ENCODE measurements around the gene SLIT1. TPM values are rescaled to one million over a fixed set of nuclear protein-coding genes. Genes with fewer than 3 reads are reported as not detected.
A peak's percentile ranks its signal among the peaks of the same experiment; 100 is the strongest.

SLIT1 gene
- total and polyA plus RNA-seq, 5 donors from 2014 or later, result 0.32 TPM; not detected in 4

GRCh38 chr10:97128039-97128492 is 57.7 kb downstream of the SLIT1 start:
- Histone ChIP-seq H3K4me3 (ENCODE audit: low read depth, low read length) (no peak overlapping the region), H3K9me3 (ENCODE audit: control insufficient read depth in 2 of 2, low read length in 2 of 2) (no peaks in the 10 kb centered on the region), H3K27ac (ENCODE audit: insufficient read depth, low read length, poor library complexity, severe bottlenecking) (no peak overlapping the region), H3K27me3 (ENCODE audit: control insufficient read depth, insufficient read depth, low read length) (no peaks in the 10 kb centered on the region), H3K4me1 (ENCODE audit: control insufficient read depth, insufficient read depth, low read length, poor library complexity, severe bottlenecking) (no peaks in the 10 kb centered on the region), H3K36me3 (ENCODE audit: control insufficient read depth, insufficient read depth, low read length) (no peaks in the 10 kb centered on the region)
- Mint-ChIP-seq H3K9me3 (peaks cover 0 to 2% (median 0%) of the 10 kb centered on the region in 7 donors), H3K27me3 (peaks cover 15% of the 10 kb centered on the region), H3K36me3 (no peaks in the 10 kb centered on the region), H3K4me1 (no peaks in the 10 kb centered on the region), H3K27ac (no peak overlapping the region), H3K4me3 (no peak overlapping the region)
- DNase-seq, result no peak
- no peak for ATAC-seq (ENCODE audit: low read depth in 2 of 2)

- Mint-ChIP-seq H3K4me1 (no peaks in the 10 kb centered on the region), H3K27ac (no peak overlapping the region), H3K36me3 (no peaks in the 10 kb centered on the region), H3K27me3 (peaks cover 11% of the 10 kb centered on the region), H3K9me3 (peaks cover 0 to 2% (median 0%) of the 10 kb centered on the region in 7 donors), H3K4me3 (no peak overlapping the region)
- no peak for DNase-seq
- Histone ChIP-seq H3K27ac (ENCODE audit: insufficient read depth, low read length, poor library complexity, severe bottlenecking) (no peak overlapping the region), H3K4me1 (ENCODE audit: control insufficient read depth, insufficient read depth, low read length, poor library complexity, severe bottlenecking) (no peaks in the 10 kb centered on the region), H3K9me3 (ENCODE audit: control insufficient read depth in 2 of 2, low read length in 2 of 2) (no peaks in the 10 kb centered on the region), H3K4me3 (ENCODE audit: low read depth, low read length) (no peak overlapping the region), H3K27me3 (ENCODE audit: control insufficient read depth, insufficient read depth, low read length) (no peaks in the 10 kb centered on the region), H3K36me3 (ENCODE audit: control insufficient read depth, insufficient read depth, low read length) (no peaks in the 10 kb centered on the region)
- no peak for ATAC-seq (ENCODE audit: low read depth in 2 of 2)
These were observed 58.2 kb downstream of the SLIT1 start for GRCh38 chr10:97127509-97127908.

GRCh38 chr10:97124211-97124610 is 61.5 kb downstream of the SLIT1 start:
- no peak overlapping the region for H3K27ac Mint-ChIP-seq
- DNase-seq (no peak), ATAC-seq (ENCODE audit: low read depth in 2 of 2) (no peak)
- no peak overlapping the region for H3K4me3 Mint-ChIP-seq
- H3K36me3 Mint-ChIP-seq, result no peaks in the 10 kb centered on the region
- peaks cover 6% of the 10 kb centered on the region for H3K27me3 Mint-ChIP-seq
- H3K9me3 Mint-ChIP-seq, result peaks cover 0 to 2% (median 0%) of the 10 kb centered on the region in 7 donors
- Histone ChIP-seq H3K4me1 (ENCODE audit: control insufficient read depth, insufficient read depth, low read length, poor library complexity, severe bottlenecking) (no peaks in the 10 kb centered on the region), H3K36me3 (ENCODE audit: control insufficient read depth, insufficient read depth, low read length) (no peaks in the 10 kb centered on the region), H3K27ac (ENCODE audit: insufficient read depth, low read length, poor library complexity, severe bottlenecking) (no peak overlapping the region), H3K4me3 (ENCODE audit: low read depth, low read length) (no peak overlapping the region), H3K9me3 (ENCODE audit: control insufficient read depth in 2 of 2, low read length in 2 of 2) (no peaks in the 10 kb centered on the region), H3K27me3 (ENCODE audit: control insufficient read depth, insufficient read depth, low read length) (no peaks in the 10 kb centered on the region)
- H3K4me1 Mint-ChIP-seq, result no peaks in the 10 kb centered on the region

- DNase-seq (no peak), ATAC-seq (ENCODE audit: low read depth in 2 of 2) (no peak)
- H3K36me3 Mint-ChIP-seq, result no peaks in the 10 kb centered on the region
- H3K27ac ChIP-seq (ENCODE audit: insufficient read depth, low read length, poor library complexity, severe bottlenecking), result no peak overlapping the region
- no peak overlapping the region for H3K4me3 ChIP-seq (ENCODE audit: low read depth, low read length)
- H3K4me1 ChIP-seq (ENCODE audit: control insufficient read depth, insufficient read depth, low read length, poor library complexity, severe bottlenecking), result no peaks in the 10 kb centered on the region
- peaks cover 10% of the 10 kb centered on the region for H3K27me3 Mint-ChIP-seq
- no peaks in the 10 kb centered on the region for H3K9me3 ChIP-seq (ENCODE audit: control insufficient read depth in 2 of 2, low read length in 2 of 2)
- no peaks in the 10 kb centered on the region for H3K4me1 Mint-ChIP-seq
- H3K27ac Mint-ChIP-seq, result no peak overlapping the region
- H3K36me3 ChIP-seq (ENCODE audit: control insufficient read depth, insufficient read depth, low read length), result no peaks in the 10 kb centered on the region
- H3K4me3 Mint-ChIP-seq, result no peak overlapping the region
- H3K27me3 ChIP-seq (ENCODE audit: control insufficient read depth, insufficient read depth, low read length), result no peaks in the 10 kb centered on the region
- peaks cover 0 to 2% (median 0%) of the 10 kb centered on the region in 7 donors for H3K9me3 Mint-ChIP-seq
These were observed 62.0 kb downstream of the SLIT1 start for GRCh38 chr10:97123765-97124164.

GRCh38 chr10:97121041-97121440 is 64.7 kb downstream of the SLIT1 start:
- Mint-ChIP-seq H3K27me3 (peaks cover 10% of the 10 kb centered on the region), H3K36me3 (no peaks in the 10 kb centered on the region), H3K27ac (no peak overlapping the region), H3K9me3 (no peaks in the 10 kb centered on the region), H3K4me3 (no peak overlapping the region), H3K4me1 (no peaks in the 10 kb centered on the region)
- Histone ChIP-seq H3K36me3 (ENCODE audit: control insufficient read depth, insufficient read depth, low read length) (no peaks in the 10 kb centered on the region), H3K4me1 (ENCODE audit: control insufficient read depth, insufficient read depth, low read length, poor library complexity, severe bottlenecking) (no peaks in the 10 kb centered on the region), H3K27ac (ENCODE audit: insufficient read depth, low read length, poor library complexity, severe bottlenecking) (no peak overlapping the region), H3K4me3 (ENCODE audit: low read depth, low read length) (no peak overlapping the region), H3K9me3 (ENCODE audit: control insufficient read depth in 2 of 2, low read length in 2 of 2) (no peaks in the 10 kb centered on the region), H3K27me3 (ENCODE audit: control insufficient read depth, insufficient read depth, low read length) (no peaks in the 10 kb centered on the region)
- ATAC-seq (ENCODE audit: low read depth in 2 of 2) (no peak), DNase-seq (no peak)

- no peak overlapping the region for H3K4me3 Mint-ChIP-seq
These were observed 65.4 kb downstream of the SLIT1 start for GRCh38 chr10:97120370-97120769.

GRCh38 chr10:97119058-97119745 is 66.6 kb downstream of the SLIT1 start:
- Histone ChIP-seq H3K27ac (ENCODE audit: insufficient read depth, low read length, poor library complexity, severe bottlenecking) (no peak overlapping the region), H3K4me3 (ENCODE audit: low read depth, low read length) (no peak overlapping the region), H3K9me3 (ENCODE audit: control insufficient read depth in 2 of 2, low read length in 2 of 2) (no peaks in the 10 kb centered on the region), H3K36me3 (ENCODE audit: control insufficient read depth, insufficient read depth, low read length) (no peaks in the 10 kb centered on the region), H3K4me1 (ENCODE audit: control insufficient read depth, insufficient read depth, low read length, poor library complexity, severe bottlenecking) (no peaks in the 10 kb centered on the region), H3K27me3 (ENCODE audit: control insufficient read depth, insufficient read depth, low read length) (no peaks in the 10 kb centered on the region)
- H3K4me3 Mint-ChIP-seq, result no peak overlapping the region
- no peak for ATAC-seq (ENCODE audit: low read depth in 2 of 2)
- no peaks in the 10 kb centered on the region for H3K36me3 Mint-ChIP-seq
- H3K27me3 Mint-ChIP-seq, result peaks cover 10% of the 10 kb centered on the region
- no peak for DNase-seq
- H3K9me3 Mint-ChIP-seq, result no peaks in the 10 kb centered on the region
- no peaks in the 10 kb centered on the region for H3K4me1 Mint-ChIP-seq
- no peak overlapping the region for H3K27ac Mint-ChIP-seq

More at GRCh38 chr10:97120370-97120769, 65.4 kb downstream of the SLIT1 start:
- no peaks in the 10 kb centered on the region for H3K4me1 ChIP-seq (ENCODE audit: control insufficient read depth, insufficient read depth, low read length, poor library complexity, severe bottlenecking)
- no peaks in the 10 kb centered on the region for H3K36me3 Mint-ChIP-seq
- no peak for DNase-seq
- H3K4me3 ChIP-seq (ENCODE audit: low read depth, low read length), result no peak overlapping the region
- no peak overlapping the region for H3K27ac Mint-ChIP-seq
- H3K9me3 Mint-ChIP-seq, result no peaks in the 10 kb centered on the region
- H3K27ac ChIP-seq (ENCODE audit: insufficient read depth, low read length, poor library complexity, severe bottlenecking), result no peak overlapping the region
- H3K4me1 Mint-ChIP-seq, result no peaks in the 10 kb centered on the region
- no peaks in the 10 kb centered on the region for H3K36me3 ChIP-seq (ENCODE audit: control insufficient read depth, insufficient read depth, low read length)
- H3K9me3 ChIP-seq (ENCODE audit: control insufficient read depth in 2 of 2, low read length in 2 of 2), result no peaks in the 10 kb centered on the region
- peaks cover 10% of the 10 kb centered on the region for H3K27me3 Mint-ChIP-seq
- H3K27me3 ChIP-seq (ENCODE audit: control insufficient read depth, insufficient read depth, low read length), result no peaks in the 10 kb centered on the region
- ATAC-seq (ENCODE audit: low read depth in 2 of 2), result no peak

- H3K27ac Mint-ChIP-seq, result no peak overlapping the region
These were observed 68.4 kb downstream of the SLIT1 start for GRCh38 chr10:97117372-97117771.

More at GRCh38 chr10:97117372-97117771, 68.4 kb downstream of the SLIT1 start:
- H3K36me3 ChIP-seq (ENCODE audit: control insufficient read depth, insufficient read depth, low read length), result no peaks in the 10 kb centered on the region
- ATAC-seq (ENCODE audit: low read depth in 2 of 2) (no peak), DNase-seq (peak in 1 of 3 donors; percentile 2)
- Mint-ChIP-seq H3K36me3 (no peaks in the 10 kb centered on the region), H3K27me3 (peaks cover 11% of the 10 kb centered on the region), H3K9me3 (peaks cover 0 to under 1% (median 0%) of the 10 kb centered on the region in 7 donors), H3K4me1 (no peaks in the 10 kb centered on the region), H3K4me3 (no peak overlapping the region)
- no peaks in the 10 kb centered on the region for H3K4me1 ChIP-seq (ENCODE audit: control insufficient read depth, insufficient read depth, low read length, poor library complexity, severe bottlenecking)
- H3K27me3 ChIP-seq (ENCODE audit: control insufficient read depth, insufficient read depth, low read length), result no peaks in the 10 kb centered on the region
- no peaks in the 10 kb centered on the region for H3K9me3 ChIP-seq (ENCODE audit: control insufficient read depth in 2 of 2, low read length in 2 of 2)
- no peak overlapping the region for H3K4me3 ChIP-seq (ENCODE audit: low read depth, low read length)
- H3K27ac ChIP-seq (ENCODE audit: insufficient read depth, low read length, poor library complexity, severe bottlenecking), result no peak overlapping the region

Data from CD4-positive, CD25-positive, alpha-beta regulatory T cell (primary cell).